CD4-positive, alpha-beta T cell treated with Interleukin-15 for 1 hour (primary cell): ENCODE data around the gene SLC10A6.
"Not testable (repeated sequence)": the region's sequence is repeated elsewhere in the genome, so short reads cannot be mapped to it uniquely, and the experiment has no call there.

Source experiments
- DNase-seq: peaks from one replicate; pipeline ENCODE4 v3.0.0-alpha.2; 2020

Gene SLC10A6, protein sequence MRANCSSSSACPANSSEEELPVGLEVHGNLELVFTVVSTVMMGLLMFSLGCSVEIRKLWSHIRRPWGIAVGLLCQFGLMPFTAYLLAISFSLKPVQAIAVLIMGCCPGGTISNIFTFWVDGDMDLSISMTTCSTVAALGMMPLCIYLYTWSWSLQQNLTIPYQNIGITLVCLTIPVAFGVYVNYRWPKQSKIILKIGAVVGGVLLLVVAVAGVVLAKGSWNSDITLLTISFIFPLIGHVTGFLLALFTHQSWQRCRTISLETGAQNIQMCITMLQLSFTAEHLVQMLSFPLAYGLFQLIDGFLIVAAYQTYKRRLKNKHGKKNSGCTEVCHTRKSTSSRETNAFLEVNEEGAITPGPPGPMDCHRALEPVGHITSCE

GRCh38 chr4:86848732-86849619, at the start of gene SLC10A6:
TSS of gene SLC10A6 (minus strand) at chr4:86849384. CDS start at chr4:86849115, 269 bp downstream.
- DNase-seq = no peak

DNA sequence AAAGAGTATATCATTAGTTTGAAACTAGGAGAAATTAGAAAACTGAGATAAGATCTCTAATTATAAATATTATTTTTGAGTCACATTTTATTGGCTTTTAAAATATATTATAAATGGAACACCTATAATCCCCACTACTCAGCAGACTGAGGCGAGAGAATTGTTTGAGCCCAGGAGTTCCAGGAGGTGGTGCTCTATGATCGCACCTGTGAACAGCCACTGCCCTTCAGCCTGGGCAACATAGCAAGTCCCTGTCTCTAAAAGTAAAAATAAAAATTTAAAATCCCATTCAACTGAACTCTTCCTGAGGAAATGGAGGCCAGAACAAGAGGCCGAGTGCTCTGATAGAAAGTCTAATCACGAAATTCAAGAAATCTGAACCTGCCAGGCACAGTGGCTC, 49.4 kb upstream of the SLC10A6 start:
- no peak for DNase-seq

DNA sequence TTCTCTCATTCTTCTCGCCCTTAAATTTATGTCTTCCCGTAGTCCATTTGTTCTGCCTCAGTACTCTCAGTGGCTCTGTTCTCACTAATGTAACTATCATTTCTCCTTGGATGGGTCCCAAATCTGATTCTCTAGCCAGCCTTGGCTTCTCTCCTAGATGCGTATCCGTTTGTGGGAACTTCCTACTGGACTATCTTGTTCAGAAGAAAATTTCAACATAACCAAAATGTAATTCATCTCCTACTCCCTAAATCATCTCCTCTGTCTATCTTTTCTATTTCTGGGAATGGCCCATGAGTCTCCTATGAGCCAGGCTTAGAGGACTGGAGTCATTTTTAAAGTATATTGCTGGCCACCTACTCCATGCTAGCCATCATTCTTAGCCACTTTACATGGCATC, 47.4 kb upstream of the SLC10A6 start:
- DNase-seq = no peak

GRCh38 chr4:86895692-86896488, 46.7 kb upstream of the SLC10A6 start:
- DNase-seq = no peak

DNA sequence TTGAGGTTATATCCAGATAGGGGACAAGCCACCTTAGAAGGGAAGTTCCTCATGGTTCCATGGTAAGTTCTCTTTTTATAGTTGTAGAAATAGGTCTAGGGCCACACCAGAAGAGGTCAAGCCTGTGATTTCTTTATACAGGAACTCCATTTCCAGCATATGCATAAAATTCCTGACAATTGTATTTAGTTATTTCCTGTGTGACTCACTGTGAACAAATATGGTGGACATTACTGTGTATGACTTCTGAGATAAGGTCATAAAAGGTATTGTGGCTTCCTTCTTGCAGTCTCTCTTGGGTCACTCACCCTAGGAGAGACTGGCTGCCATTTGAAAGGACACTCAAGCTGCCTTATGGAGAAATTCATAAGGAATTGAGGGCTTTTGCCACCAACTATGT, 45.3 kb upstream of the SLC10A6 start:
- DNase-seq = no peak

- no peak for DNase-seq
Observed at GRCh38 chr4:86893136-86893535, 44.0 kb upstream of the SLC10A6 start.

DNA sequence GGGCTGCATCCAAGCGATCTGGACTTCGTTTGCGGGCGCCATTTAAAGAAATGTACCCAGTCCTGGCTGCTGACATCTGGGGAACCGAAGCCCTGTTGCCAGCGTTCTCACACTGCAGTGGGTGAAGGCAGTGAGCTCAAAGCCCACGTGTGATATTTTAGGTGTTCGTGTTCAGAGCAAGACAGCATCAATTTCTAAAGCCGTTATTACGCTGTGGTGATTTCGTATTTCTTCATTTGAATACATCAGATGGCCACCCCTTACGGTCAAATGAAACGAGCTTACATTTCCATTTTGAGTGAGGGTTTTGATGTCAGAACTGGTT, 43.4 kb upstream of the SLC10A6 start:
- DNase-seq = no peak

DNA sequence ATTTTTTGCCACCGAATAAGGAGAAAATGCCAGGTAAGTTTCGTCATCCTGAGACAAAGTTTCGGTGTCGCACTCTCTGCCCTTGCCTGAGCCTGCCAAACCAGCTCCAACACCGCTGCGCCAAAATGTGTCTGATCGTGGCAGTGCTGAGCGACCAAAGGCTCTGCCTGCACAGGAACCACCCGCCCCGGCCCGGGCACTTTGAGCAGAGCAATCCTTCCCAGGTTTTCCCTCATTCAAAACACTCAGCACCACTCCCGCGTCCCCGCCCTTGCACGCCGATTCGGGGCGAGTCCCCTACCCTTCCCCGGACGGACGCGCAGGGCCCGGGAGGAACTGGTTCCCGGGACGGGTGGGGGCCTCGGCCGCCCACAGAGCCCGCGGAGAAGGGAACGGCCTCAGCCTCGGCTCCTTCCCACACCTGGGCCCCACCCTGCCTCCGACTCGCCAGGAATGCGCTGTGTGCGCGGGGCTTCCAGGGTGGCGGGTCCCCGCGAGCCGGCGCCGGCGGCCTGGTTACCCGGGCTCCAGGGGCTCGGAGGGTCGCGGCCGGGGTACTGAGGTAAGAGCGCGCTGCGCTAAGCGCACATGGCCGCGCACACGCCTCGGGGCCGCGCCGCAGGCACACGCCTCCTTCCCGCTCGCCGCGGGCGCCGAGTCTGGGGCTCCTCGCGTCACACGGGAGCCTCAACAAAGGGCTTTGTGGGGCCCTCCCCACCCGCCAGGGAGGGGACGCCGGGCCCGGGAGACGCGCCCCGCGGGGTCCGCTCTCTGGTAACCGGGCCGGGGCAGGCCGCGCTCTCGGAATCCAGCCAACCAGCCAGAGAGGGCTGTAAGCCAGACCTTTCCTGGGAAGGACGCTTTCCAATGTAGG, 42.8 kb upstream of the SLC10A6 start, which contains the start of gene C4orf36:
C4orf36 (minus strand) TSS at position 661 of the 874 bp plus-strand sequence. CDS start 902 bp downstream, outside the sequence.
- no peak for DNase-seq

GRCh38 chr4:86890790-86891189, 41.6 kb upstream of the SLC10A6 start:
- DNase-seq = no peak

- DNase-seq = no peak
Observed at GRCh38 chr4:86879641-86880040, 30.5 kb upstream of the SLC10A6 start.

DNA sequence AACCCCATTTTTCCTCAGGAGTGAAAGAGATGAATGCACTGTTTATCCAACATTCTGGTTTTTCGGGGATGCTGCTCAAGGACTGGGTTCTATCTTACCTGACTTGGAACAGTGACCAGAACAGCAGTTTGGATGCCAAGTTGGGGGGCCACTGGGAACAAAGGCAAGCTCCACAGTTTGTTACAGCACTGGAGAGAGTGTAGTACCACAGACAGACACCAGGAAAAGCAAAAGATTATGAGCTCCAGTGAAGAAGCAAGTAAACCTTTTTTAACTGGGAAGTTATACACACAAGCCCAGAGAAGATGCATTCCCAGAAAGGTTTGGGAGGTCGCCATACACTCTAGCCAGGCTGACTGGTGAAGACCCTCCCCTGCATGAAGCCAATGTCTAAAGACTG, 29.5 kb upstream of the SLC10A6 start:
- no peak for DNase-seq

- DNase-seq = no peak
Observed at GRCh38 chr4:86876894-86877685, 27.9 kb upstream of the SLC10A6 start.

GRCh38 chr4:86875436-86875835, 26.3 kb upstream of the SLC10A6 start:
- DNase-seq = not testable (repeated sequence)

- DNase-seq = no peak
Observed at GRCh38 chr4:86872135-86872534, 23.0 kb upstream of the SLC10A6 start.

GRCh38 chr4:86870442-86871069, 21.4 kb upstream of the SLC10A6 start:
- DNase-seq = no peak

DNA sequence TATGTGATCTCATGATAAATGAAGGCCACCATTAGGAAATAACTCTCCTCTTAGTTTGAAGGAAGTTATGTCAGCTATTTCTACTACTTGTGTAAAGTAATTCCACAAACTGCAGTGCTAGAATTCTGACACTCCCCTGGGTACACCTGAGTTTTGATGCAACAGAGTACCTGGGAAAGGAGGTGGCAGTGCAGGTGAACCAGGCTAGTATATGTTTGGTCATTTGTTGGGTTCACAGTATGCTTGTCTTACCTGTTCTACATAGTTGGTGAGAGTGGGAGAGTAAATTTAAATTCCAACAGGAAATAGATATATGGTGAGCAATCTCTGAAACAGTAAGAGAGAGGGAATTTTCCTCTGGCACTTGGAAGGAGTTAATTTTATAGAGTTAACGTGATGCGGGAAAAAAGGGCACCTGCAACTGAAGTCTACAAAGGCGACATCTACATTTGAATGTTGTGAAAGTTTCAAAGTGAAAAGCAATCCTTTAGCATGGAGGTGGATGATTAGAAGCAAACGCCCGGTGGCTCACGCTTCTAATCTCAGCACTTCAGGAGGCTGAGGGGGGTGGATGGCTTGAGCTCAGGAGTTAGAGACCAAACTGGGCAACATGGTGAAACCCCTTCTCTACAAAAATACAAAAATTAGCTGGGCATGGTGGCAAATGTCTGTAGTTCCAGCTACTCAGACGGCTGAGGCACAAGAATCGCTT, 8.3 kb upstream of the SLC10A6 start:
- no peak for DNase-seq

GRCh38 chr4:86856896-86857295, 7.7 kb upstream of the SLC10A6 start:
- DNase-seq = no peak

GRCh38 chr4:86855572-86855971, 6.4 kb upstream of the SLC10A6 start:
- no peak for DNase-seq

DNA sequence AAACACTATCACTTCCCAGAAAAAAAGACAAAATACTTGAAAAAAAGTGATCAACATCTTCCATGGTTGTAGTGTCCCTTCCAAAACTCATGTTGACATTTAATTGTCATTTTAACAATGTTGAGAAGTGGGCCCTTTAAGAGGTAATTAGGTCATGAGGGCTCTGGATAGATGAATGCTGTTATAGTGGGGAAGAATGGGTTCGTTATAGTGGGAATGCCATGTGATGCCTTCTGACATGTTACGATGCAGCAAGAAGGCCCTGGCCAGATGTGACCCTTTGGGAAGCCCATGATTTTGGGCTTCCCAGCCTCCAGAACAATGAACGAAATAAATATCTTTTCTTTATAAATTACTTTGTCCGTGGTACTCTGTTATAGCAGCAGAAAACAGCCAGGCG, 4.0 kb upstream of the SLC10A6 start:
- DNase-seq = no peak

DNA sequence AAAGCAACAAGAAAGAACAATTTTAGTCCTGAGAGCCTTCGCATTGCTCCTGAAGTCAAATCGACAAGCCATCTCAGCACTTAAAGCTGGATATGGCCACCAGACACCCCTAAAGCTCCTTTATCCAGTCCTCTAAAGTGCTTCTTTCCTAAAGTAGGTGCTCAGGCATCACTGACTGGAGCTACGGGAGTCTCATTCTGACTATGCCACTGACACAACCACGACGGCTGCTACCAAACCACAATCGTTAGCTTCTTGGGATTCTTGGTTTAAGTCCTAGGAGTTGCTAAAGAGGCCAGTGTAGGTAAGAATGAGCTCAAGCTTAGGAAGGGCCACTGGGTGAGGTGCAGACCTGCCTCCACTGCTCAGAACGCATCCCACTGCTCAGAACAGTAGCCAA, 1.0 kb downstream of the SLC10A6 start:
- DNase-seq = no peak
